Uterus (tissue), 4 donors: ENCODE measurements around the gene CACNA1F. TPM values are rescaled to one million over a fixed set of nuclear protein-coding genes. Genes with fewer than 3 reads are reported as not detected.

ENCODE experiments used
- DNase-seq, 2 donors: peaks; one replicate each; pipeline ENCODE4 v3.0.0-alpha.2; 2019 to 2020
- H3K27ac ChIP-seq, 2 donors: fragments of 200-600 bp; sonication (generic); 1 replicate in 1 of 2; 2 replicates in 1 of 2; pipeline ENCODE4 v1.5.1; 2016 to 2018
- H3K27me3 ChIP-seq, 2 donors: fragments of 200-600 bp; sonication (generic); one replicate each; pipeline ENCODE4 v1.5.1; 2018 to 2019; ENCODE audit warnings: control low read depth in 1 of 2
- H3K36me3 ChIP-seq, 2 donors: fragments of 200-600 bp; sonication (generic); one replicate each; pipeline ENCODE4 v1.5.1; 2019; ENCODE audit warnings: control low read depth in 1 of 2
- H3K4me1 ChIP-seq, 2 donors: fragments of 200-600 bp; sonication (generic); one replicate each; pipeline ENCODE4 v1.5.1; 2018 to 2019; ENCODE audit warnings: control low read depth in 1 of 2
- H3K4me3 ChIP-seq, 2 donors: fragments of 200-600 bp; sonication (generic); 1 replicate in 1 of 2; 2 replicates in 1 of 2; pipeline ENCODE4 v1.5.1; 2018 to 2019; ENCODE audit warnings: mild to moderate bottlenecking in 1 of 2
- H3K9me3 ChIP-seq, 2 donors: fragments of 200-600 bp; sonication (generic); one replicate each; pipeline ENCODE4 v1.5.1; 2019; ENCODE audit warnings: control low read depth in 1 of 2
- POLR2A ChIP-seq, 2 donors: fragments of 450-650 bp; IDR thresholded peaks; one replicate each; pipeline ENCODE4 v1.6.1; 2016; ENCODE audit warnings: antibody characterized with exemption in 2 of 2, mild to moderate bottlenecking in 1 of 2, moderate library complexity in 1 of 2
- intact Hi-C: fragments of 100-400 bp; cut with DNase I; formaldehyde crosslinking; loops from one replicate; pipeline ENCODE4 v1.15.1; 2023; ENCODE audit warnings: low total_unique reads
- total RNA-seq, 4 donors: library from RNA; depleted of rRNA in 3 of 4; stranded (reverse); fragments of >200 nt in 3 of 4; gene quantifications; one replicate each; pipeline versions ENCODE4 v1.1.0 to v1.2.4, GENCODE V29; 2014 to 2023
- TF ChIP-seq, protein P1 (sequence below), 4 experiments: fragments of 200-600 bp in 2 of 4; fragments of 450-650 bp in 2 of 4; sonication (generic) in 2 of 4; IDR thresholded peaks; one replicate each; pipeline ENCODE4 v1.5.1; 2016 to 2019; ENCODE audit warnings: antibody characterized with exemption in 4 of 4, mild to moderate bottlenecking in 2 of 4, moderate library complexity in 1 of 4
- donor health status: DM: yes; HTN: yes; CAD: no.

The CACNA1F gene
- total RNA-seq, 4 donors from 2014 or later: 0.07 to 0.98 TPM; not detected in 2

DNA sequence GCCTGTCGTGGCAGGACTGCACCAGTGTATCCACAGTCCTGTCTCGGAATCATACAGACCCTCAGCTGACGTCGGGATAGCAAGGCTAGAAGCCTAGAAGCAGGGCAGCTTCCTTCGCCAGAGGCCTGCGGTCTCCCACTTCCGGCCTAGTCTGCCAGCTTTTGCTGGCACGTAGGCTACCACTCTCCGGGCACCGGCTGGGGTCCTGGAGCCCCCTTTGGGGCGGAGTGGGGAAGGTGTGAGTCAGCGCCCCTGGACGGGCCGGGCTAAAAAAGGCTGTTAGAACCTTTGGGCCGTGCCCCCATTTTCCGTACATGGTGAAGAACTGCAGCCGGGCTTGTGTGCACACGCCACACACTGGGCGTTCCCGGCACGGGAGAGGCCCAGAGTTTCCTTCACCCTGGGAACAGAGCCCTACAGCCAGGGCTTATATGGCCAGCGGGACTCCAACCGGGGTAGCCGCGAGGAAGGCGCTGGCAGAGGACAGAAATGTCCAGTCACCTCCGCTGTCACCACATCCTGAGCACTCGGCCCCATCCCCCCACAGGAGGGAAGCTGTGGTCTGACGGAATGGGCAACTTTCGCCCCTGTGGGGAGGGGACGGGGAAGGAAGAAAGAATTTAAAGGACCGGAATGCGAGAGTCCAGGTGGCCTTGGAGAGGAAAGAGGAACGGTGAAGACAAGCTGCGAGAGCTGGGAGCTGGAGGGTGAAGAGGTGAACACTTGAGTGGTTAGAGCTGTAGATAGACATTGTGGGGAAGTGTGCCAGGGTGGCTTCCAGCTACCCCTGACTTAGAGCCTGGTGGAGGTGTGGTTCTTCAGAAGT is 66.0 kb downstream of the CACNA1F start:
- intact Hi-C loops: no loop called here
- TF ChIP-seq, protein P1, sequence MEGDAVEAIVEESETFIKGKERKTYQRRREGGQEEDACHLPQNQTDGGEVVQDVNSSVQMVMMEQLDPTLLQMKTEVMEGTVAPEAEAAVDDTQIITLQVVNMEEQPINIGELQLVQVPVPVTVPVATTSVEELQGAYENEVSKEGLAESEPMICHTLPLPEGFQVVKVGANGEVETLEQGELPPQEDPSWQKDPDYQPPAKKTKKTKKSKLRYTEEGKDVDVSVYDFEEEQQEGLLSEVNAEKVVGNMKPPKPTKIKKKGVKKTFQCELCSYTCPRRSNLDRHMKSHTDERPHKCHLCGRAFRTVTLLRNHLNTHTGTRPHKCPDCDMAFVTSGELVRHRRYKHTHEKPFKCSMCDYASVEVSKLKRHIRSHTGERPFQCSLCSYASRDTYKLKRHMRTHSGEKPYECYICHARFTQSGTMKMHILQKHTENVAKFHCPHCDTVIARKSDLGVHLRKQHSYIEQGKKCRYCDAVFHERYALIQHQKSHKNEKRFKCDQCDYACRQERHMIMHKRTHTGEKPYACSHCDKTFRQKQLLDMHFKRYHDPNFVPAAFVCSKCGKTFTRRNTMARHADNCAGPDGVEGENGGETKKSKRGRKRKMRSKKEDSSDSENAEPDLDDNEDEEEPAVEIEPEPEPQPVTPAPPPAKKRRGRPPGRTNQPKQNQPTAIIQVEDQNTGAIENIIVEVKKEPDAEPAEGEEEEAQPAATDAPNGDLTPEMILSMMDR (IDR thresholded peaks at IDR 0.05): no peak
- peak; percentile 60 to 63 for TF ChIP-seq POLR2A (IDR thresholded peaks at IDR 0.05)
- Histone ChIP-seq H3K27ac (peak overlapping the region; percentile 88 to 90), H3K4me1 (no peaks in the 10 kb centered on the region), H3K27me3 (no peaks in the 10 kb centered on the region), H3K36me3 (no peaks in the 10 kb centered on the region), H3K9me3 (no peaks in the 10 kb centered on the region), H3K4me3 (peak overlapping the region; percentile 35)
- DNase-seq: peak; percentile 72 to 84

DNA sequence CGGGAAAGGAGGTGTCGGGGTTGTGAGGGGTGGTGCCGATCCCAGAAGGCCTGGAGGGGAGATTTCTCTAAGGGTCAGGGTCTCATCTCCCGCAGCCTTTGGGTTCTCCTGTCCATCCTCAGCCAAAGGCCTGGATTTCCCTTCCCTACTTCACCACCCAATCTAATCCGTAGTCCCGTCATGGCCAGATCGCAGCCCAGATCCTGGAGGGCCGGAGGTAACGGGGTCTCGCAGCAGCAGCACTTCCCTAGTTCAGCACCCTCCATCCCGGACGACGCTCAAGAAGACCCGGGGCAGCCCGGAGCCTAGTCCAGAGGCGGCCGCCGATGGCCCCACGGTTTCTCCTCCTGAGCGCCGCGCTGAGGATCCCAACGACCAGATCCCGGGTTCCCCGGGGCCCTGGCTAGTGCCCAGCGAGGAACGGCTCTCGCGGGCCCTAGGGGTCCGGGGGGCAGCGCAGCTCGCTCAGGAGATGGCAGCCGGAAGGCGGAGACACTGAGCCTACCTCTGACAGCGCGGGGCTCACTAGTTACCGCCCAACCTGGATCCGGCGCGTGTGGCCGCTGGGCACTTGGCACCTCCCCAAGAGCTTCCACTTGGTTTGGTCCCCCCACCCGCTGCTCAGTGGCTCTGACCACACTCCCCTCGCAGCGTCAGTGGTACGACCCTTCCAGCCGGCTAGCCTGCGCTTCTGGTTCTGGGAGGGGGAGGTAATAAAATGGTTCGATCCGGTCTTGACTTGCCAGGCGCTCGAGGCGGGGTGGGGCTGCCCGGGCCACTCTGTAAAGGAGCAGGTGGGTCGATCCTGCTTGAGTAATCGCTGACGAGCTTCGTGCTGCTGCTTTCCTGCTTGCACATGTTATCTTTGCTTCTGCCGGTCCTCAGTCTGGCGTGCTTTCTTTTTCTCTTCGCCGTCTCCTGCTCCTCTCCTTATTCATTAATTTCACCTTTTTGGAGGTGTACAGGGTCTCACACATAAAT is 66.9 kb downstream of the CACNA1F start:
- Histone ChIP-seq H3K4me1 (no peaks in the 10 kb centered on the region), H3K9me3 (no peaks in the 10 kb centered on the region), H3K36me3 (no peaks in the 10 kb centered on the region), H3K27me3 (no peaks in the 10 kb centered on the region), H3K27ac (peak overlapping the region; percentile 88 to 90), H3K4me3 (peak overlapping the region; percentile 35)
- TF ChIP-seq, protein P1 (IDR thresholded peaks at IDR 0.05): no peak
- no peak for TF ChIP-seq POLR2A (IDR thresholded peaks at IDR 0.05)
- intact Hi-C loops: no loop called here
- DNase-seq: peak; percentile 52 to 76

DNA sequence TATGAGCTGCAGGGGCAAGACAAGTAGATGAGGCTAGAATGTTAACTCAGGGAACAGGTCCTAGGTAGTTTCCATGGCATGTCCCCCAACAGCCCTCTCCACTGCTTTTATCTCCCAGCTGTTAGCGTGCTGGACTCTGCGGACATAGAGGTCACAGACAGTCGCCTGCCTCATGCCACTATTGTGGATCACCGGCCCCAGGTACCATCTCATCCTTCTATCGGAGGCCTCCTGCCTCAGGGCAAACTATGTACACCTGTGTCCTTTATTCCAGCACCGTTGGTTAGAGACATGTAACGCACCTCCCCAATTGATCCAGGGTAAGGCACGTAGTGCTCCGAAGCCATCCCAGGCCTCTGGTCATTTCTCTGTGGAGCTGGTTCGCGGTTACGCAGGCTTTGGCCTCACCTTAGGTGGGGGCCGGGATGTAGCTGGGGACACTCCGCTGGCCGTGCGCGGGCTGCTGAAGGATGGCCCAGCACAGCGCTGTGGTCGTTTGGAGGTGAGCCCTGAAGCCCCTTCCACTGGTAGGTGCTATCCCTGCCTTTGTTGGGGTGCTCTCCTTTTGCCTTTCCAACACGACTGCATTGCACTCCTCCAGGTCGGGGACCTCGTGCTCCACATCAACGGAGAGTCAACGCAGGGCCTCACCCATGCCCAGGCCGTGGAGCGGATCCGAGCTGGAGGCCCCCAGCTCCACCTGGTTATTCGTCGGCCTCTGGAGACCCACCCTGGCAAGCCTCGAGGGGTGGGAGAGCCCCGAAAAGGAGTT is 68.4 kb downstream of the CACNA1F start:
- Histone ChIP-seq H3K9me3 (no peaks in the 10 kb centered on the region), H3K27me3 (no peaks in the 10 kb centered on the region), H3K27ac (peak overlapping the region; percentile 85 to 93), H3K4me3 (no peak overlapping the region), H3K4me1 (no peaks in the 10 kb centered on the region), H3K36me3 (no peaks in the 10 kb centered on the region)
- TF ChIP-seq POLR2A (IDR thresholded peaks at IDR 0.05): no peak
- TF ChIP-seq, protein P1 (IDR thresholded peaks at IDR 0.05): no peak
- DNase-seq: no peak
- intact Hi-C loops: no loop called here

DNA sequence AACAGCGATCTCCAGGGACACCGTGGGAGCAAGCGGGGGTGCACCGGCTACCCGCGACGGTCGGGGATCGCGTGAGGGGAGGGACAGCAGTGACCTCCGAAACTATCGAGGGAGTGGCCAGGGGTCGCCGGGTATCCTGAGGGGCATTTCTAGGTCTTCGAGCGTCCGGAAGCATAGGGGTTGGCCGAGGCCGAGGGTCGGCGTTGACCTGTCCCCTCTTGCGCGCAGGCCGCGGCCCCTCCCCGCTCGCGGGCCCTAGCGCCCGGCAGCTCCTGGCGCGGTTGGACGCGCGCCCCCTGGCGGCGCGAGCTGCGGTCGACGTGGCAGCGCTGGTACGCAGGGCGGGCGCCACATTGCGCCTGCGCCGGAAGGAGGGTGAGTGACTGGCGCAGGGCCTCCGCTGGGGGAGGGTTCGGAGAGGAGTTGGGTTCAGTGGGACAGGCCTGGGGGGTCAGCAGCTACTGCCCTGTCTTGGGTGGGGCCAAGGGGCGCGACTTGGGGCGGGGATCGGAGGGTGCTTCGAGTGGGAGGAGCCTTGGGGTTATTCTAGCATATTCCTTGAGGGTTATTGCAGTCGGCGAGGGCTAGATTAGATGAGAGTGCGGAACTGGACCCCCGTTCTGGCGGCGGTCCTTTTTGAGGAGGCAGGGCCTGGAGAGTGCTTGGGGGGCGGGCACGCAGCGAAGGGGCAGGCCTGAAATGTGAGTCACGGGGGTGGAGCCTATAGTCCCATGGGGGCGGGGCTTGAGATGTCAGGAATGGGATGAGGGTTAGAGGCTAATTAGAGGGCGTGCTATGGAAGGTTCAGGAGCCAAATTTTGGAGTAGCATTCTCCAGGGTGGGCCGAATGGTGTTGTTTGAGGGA is 69.4 kb downstream of the CACNA1F start:
- intact Hi-C loops: no loop called here
- Histone ChIP-seq H3K9me3 (no peaks in the 10 kb centered on the region), H3K4me1 (no peaks in the 10 kb centered on the region), H3K27me3 (no peaks in the 10 kb centered on the region), H3K4me3 (peak overlapping the region; percentile 26 to 37), H3K36me3 (no peaks in the 10 kb centered on the region), H3K27ac (peak overlapping the region; percentile 85 to 93)
- TF ChIP-seq, protein P1 (IDR thresholded peaks at IDR 0.05): peak; percentile 38 to 94 (median 84)
- TF ChIP-seq POLR2A (IDR thresholded peaks at IDR 0.05): peak; percentile 25 to 76
- peak; percentile 88 to 89 for DNase-seq
